ENCODE results near the gene AMY2B.
"Not testable (repeated sequence)": the region's sequence is repeated elsewhere in the genome, so short reads cannot be mapped to it uniquely, and the experiment has no call there.

The AMY2B gene

GRCh38 chr1:103627436-103627835 lies 56.0 kb downstream of the AMY2B start:
- not testable (repeated sequence) for DNase-seq
